Measurements from ENCODE around the gene KRI1.

KRI1 gene

GRCh38 chr19:10565567-10566407 lies at the start of gene KRI1:
KRI1 (minus strand) TSS chr19:10566010; CDS start chr19:10565999, 11 bp downstream.
- DNase-seq: peak; percentile 95 to 99

DNA sequence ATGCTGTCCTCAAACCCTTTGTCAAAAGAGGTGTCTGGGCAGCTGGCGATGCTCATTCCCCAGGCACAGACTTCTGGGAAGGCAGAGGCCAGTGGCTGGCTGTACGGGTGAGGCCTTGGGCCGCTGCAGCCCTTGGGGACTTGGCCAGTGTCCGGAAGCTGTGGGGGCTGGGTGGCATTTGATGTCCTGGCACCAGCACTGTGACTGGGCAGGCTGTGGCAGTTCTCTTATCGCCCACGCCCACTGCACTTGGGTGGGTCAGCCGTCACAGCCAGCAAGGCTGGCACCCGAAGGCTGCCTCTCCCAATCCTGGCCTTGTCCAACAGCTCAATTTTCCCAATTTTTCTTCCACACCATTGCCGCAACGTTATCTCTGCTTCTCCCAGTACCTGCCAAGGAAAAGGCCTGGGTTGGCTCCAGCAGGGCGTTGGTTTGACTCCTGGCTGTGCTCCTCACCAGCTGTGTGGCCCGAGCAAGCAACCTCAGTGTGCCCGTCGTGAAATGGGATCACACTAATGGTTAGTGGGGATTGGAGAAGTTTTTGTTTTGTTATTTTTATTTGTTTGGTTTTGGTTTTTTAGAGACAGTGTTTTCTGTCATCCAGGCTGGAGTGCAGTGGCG lies 46.8 kb upstream of the KRI1 start:
- no peak for DNase-seq

GRCh38 chr19:10611907-10612306 lies 46.1 kb upstream of the KRI1 start:
- no peak for DNase-seq

DNA sequence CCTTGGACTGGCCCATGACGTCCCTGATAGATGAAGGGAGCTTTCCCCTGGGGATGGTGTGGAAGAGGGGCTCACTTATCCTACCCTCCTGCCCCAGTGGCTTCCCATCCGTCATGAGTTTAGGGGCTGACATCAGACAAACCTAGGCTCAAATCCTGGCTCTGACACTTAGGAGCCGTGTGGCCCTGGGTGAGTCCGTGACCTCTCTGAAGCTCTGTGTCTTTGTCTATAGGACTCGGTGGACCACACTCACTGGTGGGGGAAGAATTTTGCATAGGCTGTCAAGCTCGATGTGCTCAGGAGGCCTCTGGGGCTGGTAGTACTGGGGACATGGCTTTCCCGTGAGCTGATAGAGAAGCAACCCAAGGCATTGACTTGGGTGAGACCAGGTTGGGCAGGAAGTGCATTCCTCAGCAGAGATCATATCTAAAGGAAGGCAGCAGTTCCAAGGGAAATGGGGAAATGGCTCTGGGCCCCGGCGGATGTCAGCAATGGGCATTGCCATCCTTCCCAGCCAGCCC lies 38.7 kb upstream of the KRI1 start:
- DNase-seq: no peak

GRCh38 chr19:10603873-10604459 lies 38.2 kb upstream of the KRI1 start:
- DNase-seq: no peak

GRCh38 chr19:10603084-10603872 lies 37.5 kb upstream of the KRI1 start:
- DNase-seq: no peak

DNA sequence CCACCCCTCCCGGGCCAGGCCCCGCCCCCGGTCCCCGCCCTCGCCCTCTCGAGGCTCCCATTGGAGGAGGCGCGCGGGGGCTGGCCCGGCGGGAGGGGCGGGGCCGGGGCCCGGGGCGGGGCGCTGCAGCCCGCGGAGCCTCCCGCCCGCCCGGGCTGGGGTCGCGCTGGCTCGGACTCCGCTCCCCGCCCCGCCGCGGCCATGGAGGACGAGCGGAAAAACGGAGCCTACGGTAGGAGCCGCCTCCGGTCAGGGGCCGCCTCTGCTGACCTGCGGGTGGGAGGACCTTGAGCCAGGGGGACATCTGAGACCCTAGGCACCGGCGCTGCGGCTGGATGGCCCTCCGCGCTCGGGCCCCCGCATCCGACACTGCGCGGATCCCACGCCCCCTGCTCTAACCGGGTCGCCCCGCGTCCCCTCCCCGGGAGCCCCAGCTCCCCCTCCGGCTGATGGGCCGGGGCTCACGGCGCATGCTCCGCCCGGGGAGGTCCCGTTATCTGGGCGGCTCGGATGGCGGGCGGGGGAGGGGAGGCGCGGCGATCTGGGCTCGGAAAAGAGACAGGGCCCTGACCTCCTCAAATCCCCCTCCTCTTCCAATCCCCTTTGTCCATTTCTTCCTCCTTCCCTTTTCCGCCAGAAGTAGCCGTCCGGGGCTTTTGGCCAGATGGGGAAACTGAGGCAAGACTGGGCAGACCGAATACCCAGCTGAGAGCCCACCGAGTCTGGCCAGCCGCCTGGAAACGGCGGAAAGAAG lies 36.7 kb upstream of the KRI1 start:
- DNase-seq: peak; percentile 34 to 85

DNA sequence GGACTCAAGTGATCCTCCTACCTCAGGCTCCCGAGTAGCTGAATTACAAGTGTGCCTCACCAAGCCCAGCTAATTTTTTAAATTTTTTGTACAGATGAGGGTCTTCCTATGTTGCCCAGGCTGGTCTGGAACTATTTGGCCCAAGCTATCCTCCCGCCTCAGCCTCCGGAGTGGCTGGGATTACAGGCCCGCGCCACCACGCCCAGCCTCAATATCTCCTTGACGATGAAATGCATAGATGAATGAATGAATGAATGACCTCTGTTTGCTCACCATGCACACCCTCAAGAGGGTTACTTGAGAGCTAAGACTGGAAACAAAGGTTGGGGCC lies 36.2 kb upstream of the KRI1 start:
- DNase-seq: no peak

DNA sequence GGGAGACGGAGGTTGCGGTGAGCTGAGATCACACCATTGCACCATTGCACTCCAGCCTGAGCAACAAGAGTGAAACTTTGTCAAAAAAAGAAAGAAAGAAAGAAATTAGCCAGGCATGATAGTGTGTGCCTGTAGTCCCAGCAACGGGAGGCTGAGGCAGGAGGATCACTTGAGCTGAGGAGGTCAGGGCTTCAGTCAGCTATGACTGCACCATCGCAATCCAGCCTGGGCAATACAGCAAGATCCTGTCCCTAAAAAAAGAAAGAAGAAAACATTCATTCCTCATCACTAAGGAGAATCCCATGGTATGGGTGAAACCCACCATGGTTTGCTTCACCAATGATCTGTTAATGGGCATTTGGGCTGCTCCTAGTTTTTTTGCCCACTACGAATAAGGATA lies 34.3 kb upstream of the KRI1 start:
- DNase-seq: no peak

DNA sequence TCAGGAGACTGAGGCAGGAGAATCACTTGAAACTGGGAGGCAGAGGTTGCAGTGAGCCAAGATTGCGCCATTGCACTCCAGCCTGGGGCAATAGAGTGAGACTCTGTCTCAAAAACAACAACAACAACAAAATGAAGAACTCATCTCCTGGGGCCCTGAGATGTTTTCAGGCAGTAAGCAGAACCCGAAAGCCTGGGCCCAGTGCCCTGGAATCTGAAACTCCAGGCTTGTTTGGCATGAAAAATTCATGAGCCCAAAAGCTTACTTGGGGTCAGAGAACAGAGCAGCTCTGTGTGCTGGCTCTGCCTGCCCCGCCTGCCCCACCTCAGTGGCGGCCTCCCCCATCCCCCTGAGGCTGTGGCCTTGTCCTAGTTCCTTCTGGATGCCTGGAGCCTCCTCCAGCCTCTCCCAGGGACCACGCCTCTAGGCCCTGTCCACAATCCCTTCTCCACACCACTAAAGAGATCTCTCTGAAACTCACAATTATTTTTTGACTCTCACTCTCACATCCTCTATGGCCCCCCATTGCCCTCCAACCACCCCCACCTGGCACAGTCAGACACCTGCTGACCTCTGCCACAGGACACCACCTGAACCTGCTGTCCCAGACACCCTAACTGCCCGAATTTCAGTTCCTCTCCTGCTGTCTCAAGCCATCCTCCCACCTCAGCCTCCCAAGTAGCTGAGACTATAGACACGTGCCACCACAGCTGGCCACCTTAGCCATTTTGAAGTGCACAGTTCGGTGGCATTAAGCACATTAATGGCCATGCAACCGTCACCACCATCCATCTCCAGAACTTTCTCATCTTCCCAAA lies 28.2 kb upstream of the KRI1 start:
- DNase-seq: no peak

DNA sequence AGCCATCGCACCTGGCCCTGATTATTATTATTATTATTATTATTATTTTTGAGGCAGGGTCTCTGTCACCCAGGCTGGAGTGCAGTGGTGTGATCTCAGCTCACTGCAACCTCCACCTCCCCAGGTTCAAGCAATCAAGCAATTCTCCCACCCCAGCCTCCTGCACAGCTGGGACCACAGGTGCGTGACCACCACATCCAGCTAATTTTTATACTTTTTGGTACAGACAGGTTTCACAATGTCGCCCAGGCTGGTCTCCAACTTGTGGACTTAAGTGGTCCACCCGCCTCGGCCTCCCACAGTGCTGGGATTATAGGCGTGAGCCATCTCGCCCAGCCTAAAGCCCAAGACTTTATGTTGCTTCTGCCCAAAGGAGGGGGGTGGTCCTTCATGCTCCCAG lies 27.3 kb upstream of the KRI1 start:
- no peak for DNase-seq

GRCh38 chr19:10587839-10588150 lies 22.0 kb upstream of the KRI1 start:
- no peak for DNase-seq

DNA sequence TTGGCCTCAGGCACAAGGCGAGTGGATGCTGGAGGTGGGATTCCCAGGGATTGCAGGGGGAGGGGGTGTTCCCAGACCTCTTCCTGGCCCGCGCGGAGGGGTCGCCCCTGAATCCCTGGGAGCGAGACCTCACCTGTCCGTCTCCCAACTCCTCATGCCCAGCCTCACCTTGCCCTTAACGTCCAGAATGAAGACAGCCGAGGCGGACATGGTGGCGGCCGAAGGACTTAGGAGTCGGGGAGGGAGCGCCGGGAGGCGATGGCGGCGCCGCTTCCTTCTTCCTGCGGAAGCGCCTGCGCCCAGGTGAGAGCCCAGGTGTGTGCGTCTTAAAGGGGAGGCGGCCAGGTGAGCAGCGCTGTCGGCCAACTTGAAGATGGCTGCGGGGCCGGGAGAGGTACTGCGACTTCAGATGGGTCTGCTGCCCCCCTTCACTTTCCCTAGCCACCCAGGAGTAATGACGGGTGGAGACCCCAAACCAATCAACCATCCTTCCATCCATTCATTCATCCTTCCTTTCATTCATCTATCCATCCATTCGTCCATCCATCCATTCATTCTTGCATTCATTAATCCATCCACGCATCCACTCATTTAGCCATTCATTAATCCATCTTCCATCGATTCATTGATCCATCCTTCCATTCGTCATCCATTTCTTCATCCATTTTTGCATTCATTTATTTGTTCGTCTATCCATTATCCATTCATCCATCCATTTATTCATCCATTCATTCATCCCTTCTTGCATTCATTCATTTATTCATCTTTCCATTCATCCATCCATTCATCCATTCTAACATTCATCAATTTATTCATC lies 21.4 kb upstream of the KRI1 start, which contains the start of gene AP1M2:
AP1M2 (minus strand) TSS at position 291 of the 817 bp plus-strand sequence; CDS start at position 210, 81 bp downstream.
- no peak for DNase-seq

DNA sequence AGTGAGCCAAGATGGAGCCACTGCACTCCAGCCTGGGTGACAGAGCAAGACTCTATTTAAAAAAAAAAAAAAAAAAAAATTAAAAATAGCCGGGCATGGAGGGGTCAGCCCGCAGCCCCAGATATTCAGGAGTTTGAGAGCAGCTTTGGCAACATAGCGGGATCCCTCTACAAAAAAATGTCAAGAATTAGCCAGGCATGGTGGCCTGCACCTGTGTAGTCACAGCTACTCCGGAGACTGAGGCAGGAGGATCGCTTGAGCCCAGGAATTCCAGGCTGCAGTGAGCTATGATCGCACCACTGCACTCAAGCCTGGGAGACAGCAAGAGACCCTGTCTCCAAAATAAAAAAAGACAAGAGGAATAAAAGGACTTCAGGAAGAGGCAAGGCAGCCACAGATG lies 20.6 kb upstream of the KRI1 start:
- DNase-seq: no peak

DNA sequence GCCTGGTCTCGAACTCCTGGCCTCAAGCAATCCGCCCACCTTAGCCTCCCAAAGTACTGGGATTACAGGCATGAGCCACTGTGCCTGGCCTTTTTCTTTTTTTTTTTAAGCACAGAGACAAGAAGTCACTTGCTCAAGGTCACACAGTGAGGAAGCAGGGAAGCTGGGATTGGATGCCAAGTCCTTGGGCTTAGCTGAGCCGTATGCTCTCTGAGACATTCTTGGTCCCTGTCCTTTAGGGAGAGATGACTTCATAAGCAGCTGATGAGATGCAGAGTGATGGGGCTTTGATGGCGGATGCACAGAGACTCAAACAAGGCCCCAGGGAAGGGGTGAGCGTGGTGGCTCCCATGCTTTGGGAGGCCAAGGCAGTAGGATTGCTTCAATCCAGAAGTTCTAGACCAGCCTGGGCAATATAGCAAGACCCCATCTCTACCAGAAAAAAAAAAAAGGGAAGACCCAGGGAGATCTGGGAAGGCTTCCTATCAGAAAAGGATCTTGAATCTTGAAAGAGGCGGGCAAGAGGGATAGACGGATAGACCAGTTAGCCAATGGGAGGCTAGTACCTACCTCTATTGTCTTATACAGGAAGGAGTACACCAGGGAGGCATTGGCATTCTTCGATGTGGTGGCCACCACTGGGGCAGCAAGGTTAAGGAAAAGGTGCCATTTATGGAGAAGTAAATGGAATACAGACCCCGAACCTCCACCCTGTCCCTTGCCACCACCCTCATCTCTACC lies 17.4 kb upstream of the KRI1 start:
- no peak for DNase-seq

DNA sequence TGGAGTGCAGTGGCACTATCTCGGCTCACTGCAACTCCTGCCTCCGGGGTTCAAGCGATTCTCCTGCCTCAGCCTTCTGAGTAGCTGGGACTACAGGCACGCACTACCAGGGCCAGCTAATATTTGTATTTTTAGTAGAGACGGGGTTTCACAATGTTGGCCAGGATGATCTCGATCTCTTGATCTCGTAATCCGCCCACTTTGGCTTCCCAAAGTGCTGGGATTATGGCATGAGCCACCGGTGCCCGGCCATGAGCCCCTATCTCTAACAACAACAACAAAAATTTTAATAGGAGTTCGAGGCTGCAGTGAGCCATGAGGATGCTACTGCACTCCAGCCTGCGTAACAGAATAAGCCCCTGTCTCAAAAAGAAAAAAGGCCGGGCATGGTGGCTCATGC lies 16.3 kb upstream of the KRI1 start:
- no peak for DNase-seq

GRCh38 chr19:10580979-10581631 lies 15.3 kb upstream of the KRI1 start:
- peak; percentile 85 to 95 for DNase-seq

GRCh38 chr19:10577951-10578350 lies 12.1 kb upstream of the KRI1 start:
- no peak for DNase-seq

DNA sequence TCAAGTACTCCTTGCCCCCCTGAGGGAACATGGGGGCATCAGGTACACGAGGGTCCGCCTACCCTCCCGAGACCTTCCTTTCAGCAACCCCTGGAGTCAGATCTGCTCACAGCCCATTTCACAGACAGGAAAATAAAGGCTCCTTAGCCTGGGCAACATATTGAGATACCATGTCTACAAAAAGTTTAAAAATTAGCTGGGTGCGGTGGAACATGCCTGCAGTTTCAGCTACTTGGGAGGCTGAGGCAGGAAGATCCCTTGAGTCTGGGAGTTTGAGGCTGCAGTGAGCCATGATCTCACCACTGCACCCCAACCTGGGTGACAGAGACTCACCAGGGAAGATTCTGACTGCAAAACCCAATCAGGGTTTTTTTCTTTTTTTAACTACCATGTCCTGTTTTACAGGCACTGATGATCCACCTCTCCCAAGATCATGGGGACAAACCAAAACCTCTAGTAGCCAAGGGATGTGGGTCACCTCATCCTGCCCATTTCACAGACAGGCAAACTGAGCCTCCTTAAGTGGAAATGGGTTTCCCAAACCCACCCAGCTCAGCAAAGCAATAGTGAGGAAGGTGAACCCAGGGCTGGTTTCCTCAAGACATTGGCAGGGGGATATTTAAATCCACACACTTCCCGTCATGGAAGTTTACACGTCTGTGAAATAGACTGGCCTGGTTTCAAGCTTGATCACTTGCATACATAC lies 9.4 kb upstream of the KRI1 start:
- no peak for DNase-seq

All from NCI-H446 (cell line).